HepG2 (cell line): ENCODE data around the gene CCNB1IP1. TPM values are rescaled to one million over a fixed set of nuclear protein-coding genes. Genes with fewer than 3 reads are reported as not detected.

Experiments
- ARNT ChIP-seq: fragments of 450-650 bp; IDR thresholded peaks from 2 replicates; pipeline ENCODE4 v1.6.1; 2017
- FOXM1 ChIP-seq: sonication (generic); formaldehyde crosslinking; IDR thresholded peaks from 2 replicates; pipeline ENCODE4 v1.5.0; 2020; ENCODE audit warnings: missing genetic modification reagents
- FOXO4 ChIP-seq: sonication (generic); formaldehyde crosslinking; conservative IDR thresholded peaks from 2 replicates; pipeline ENCODE4 v1.8.1; 2023; ENCODE audit warnings: missing genetic modification reagents
- FOXP1 ChIP-seq, 2 experiments: fragments of 450-650 bp in 1 of 2; IDR thresholded peaks; 2 replicates each; pipeline ENCODE4 v1.6.1; 2017 to 2018; ENCODE audit warnings: antibody characterized with exemption in 1 of 2
- HNF1A ChIP-seq, 2 experiments: sonication (generic) in 1 of 2; formaldehyde crosslinking in 1 of 2; IDR thresholded peaks; 2 replicates each; pipeline versions ENCODE4 v1.4.0 to v1.6.1; 2016 to 2020; ENCODE audit warnings: borderline replicate concordance in 1 of 2, low read depth in 1 of 2, mild to moderate bottlenecking in 1 of 2, missing genetic modification reagents in 1 of 2
- HNRNPUL1 ChIP-seq: fragments of 200-400 bp; formaldehyde crosslinking; IDR thresholded peaks from 2 replicates; pipeline ENCODE4 v1.6.1; 2017; ENCODE audit warnings: low read depth, mild to moderate bottlenecking, low read length, moderate library complexity
- MAFF ChIP-seq: IDR thresholded peaks from 2 replicates; pipeline ENCODE4 v1.6.1; 2011; ENCODE audit warnings: low read depth, low read length, improper control_type of control experiment
- NKX3-1 ChIP-seq: sonication (generic); formaldehyde crosslinking; IDR thresholded peaks from 2 replicates; pipeline ENCODE4 v1.5.0; 2020; ENCODE audit warnings: missing genetic modification reagents
- PHF8 ChIP-seq: sonication (generic); formaldehyde crosslinking; IDR thresholded peaks from 2 replicates; pipeline ENCODE4 v1.5.0; 2020; ENCODE audit warnings: missing genetic modification reagents
- SKIL ChIP-seq: sonication (generic); formaldehyde crosslinking; IDR thresholded peaks from 2 replicates; pipeline ENCODE4 v1.8.0; 2022; ENCODE audit warnings: missing genetic modification reagents, mild to moderate bottlenecking, moderate library complexity, borderline replicate concordance
- SRF ChIP-seq: IDR thresholded peaks from 2 replicates; pipeline ENCODE4 v1.6.1; 2011; ENCODE audit warnings: mild to moderate bottlenecking, low read depth, low read length, moderate library complexity
- TAF1 ChIP-seq: sonication (generic); formaldehyde crosslinking; IDR thresholded peaks from 2 replicates; pipeline ENCODE4 v1.4.0; 2020; ENCODE audit warnings: missing genetic modification reagents
- ZBTB10 ChIP-seq: sonication (generic); formaldehyde crosslinking; IDR thresholded peaks from 2 replicates; pipeline ENCODE4 v1.4.0; 2020; ENCODE audit warnings: missing genetic modification reagents, borderline replicate concordance
- ZNF124 ChIP-seq: sonication (generic); formaldehyde crosslinking; IDR thresholded peaks from 2 replicates; pipeline ENCODE4 v1.4.0; 2020; ENCODE audit warnings: missing genetic modification reagents
- ZNF343 ChIP-seq: sonication (generic); formaldehyde crosslinking; IDR thresholded peaks from 2 replicates; pipeline ENCODE4 v1.4.0; 2020; ENCODE audit warnings: mild to moderate bottlenecking, missing genetic modification reagents
- ZNF414 ChIP-seq: sonication (generic); formaldehyde crosslinking; IDR thresholded peaks from 2 replicates; pipeline ENCODE4 v1.5.0; 2020; ENCODE audit warnings: missing genetic modification reagents
- ZNF75D ChIP-seq: sonication (generic); formaldehyde crosslinking; IDR thresholded peaks from 2 replicates; pipeline ENCODE4 v1.8.1; 2023; ENCODE audit warnings: missing genetic modification reagents, mild to moderate bottlenecking, borderline replicate concordance
- polyA plus RNA-seq, 8 experiments: library from polyadenylated mRNA; depleted of rRNA in 3 of 8; stranded (reverse) in 7 of 8; unstranded in 1 of 8; fragments of >200 nt; fragmentation: Illumina TruSeq in 4 of 8; extraction: Trizol in 4 of 8; gene quantifications; 2 replicates each; pipeline versions ENCODE4 v1.2.1 to v1.2.3, GENCODE V29; 2011 to 2016; ENCODE audit warnings: low read depth in 4 of 8, missing spikeins in 1 of 8, mixed read lengths in 1 of 8; ENCODE audit not compliant: insufficient read depth in 1 of 8
- total RNA-seq, 5 experiments: library from RNA; depleted of rRNA; stranded (reverse); fragments of >200 nt; fragmentation: Illumina TruSeq; extraction: Trizol; gene quantifications; 2 replicates each; pipeline ENCODE4 v1.2.3, GENCODE V29; 2016; ENCODE audit warnings: low read depth in 1 of 5

Gene CCNB1IP1
- total and polyA plus RNA-seq, 2 of the 13 experiments (the other 11 are each of a cell fraction or from before 2014, with no cell fraction given): 98.3 to 125 TPM

- peak; percentile 38; the same call in 1 of the 2 replicates for TF ChIP-seq HNF1A (IDR thresholded peaks at IDR 0.05; ENCODE audit: low read depth)
- TF ChIP-seq HNF1A (CRISPR knock-in tag; IDR thresholded peaks at IDR 0.05; ENCODE audit: borderline replicate concordance): peak; percentile 79; the same call in 1 of the 2 replicates
- TF ChIP-seq MAFF: 0 out of 2 replicates have a peak, but pooled peaks have one; percentile 14
- no peak for TF ChIP-seq FOXM1 (CRISPR knock-in tag)
- TF ChIP-seq ZNF414 (CRISPR knock-in tag): peak; percentile 98
- no peak for TF ChIP-seq FOXP1 (IDR thresholded peaks at IDR 0.05)
- TF ChIP-seq FOXP1 (CRISPR knock-in tag; IDR thresholded peaks at IDR 0.05): peak; percentile 10; the same call in 1 of the 2 replicates
- TF ChIP-seq TAF1: peak; percentile 91
- TF ChIP-seq HNRNPUL1: no peak
- TF ChIP-seq NKX3-1 (CRISPR knock-in tag): no peak; the same call in 1 of the 2 replicates
- TF ChIP-seq ZNF343 (CRISPR knock-in tag): peak; percentile 98
- TF ChIP-seq FOXO4 (CRISPR knock-in tag): no peak
- peak; percentile 81 for TF ChIP-seq PHF8 (CRISPR knock-in tag)
- no peak for TF ChIP-seq ARNT
- peak; percentile 68; the same call in 1 of the 2 replicates for TF ChIP-seq ZBTB10 (CRISPR knock-in tag)
- peak; percentile 95 for TF ChIP-seq ZNF124 (CRISPR knock-in tag)
- 0 out of 2 replicates have a peak, but pooled peaks have one; percentile 36 for TF ChIP-seq SRF
- TF ChIP-seq SKIL (CRISPR knock-in tag): peak; percentile 56; the same call in 1 of the 2 replicates
- no peak for TF ChIP-seq ZNF75D (CRISPR knock-in tag)
Measured at GRCh38 chr14:20343092-20343861, 10.2 kb upstream of the CCNB1IP1 start, which contains the start of gene PARP2 (continued).
